ENCODE data around the gene PTPRF.

PTPRF gene

GRCh38 chr1:43507296-43508295 lies 23.1 kb upstream of the PTPRF start:
- Histone ChIP-seq H3K27me3 (ENCODE audit: low read length) (no peaks in the 10 kb centered on the region), H3K27ac (ENCODE audit: low read depth, low read length) (no peak overlapping the region), H3K4me3 (ENCODE audit: insufficient read depth, low read length, poor library complexity, severe bottlenecking) (no peak overlapping the region), H2AFZ (ENCODE audit: low read depth, low read length, severe bottlenecking) (no peak overlapping the region), H3K79me2 (ENCODE audit: insufficient read depth, low read length) (no peaks in the 10 kb centered on the region), H3K9me3 (ENCODE audit: insufficient read depth, low read length) (no peaks in the 10 kb centered on the region), H3K4me2 (ENCODE audit: low read depth, low read length, poor library complexity, severe bottlenecking) (no peak overlapping the region), H3F3A (ENCODE audit: insufficient read depth) (no peaks in the 10 kb centered on the region), H3K36me3 (ENCODE audit: low read length) (no peaks in the 10 kb centered on the region), H3K9me2 (replicated peaks; ENCODE audit: insufficient read depth, low read length) (no peaks in the 10 kb centered on the region), H4K20me1 (ENCODE audit: low read depth, low read length) (no peaks in the 10 kb centered on the region), H3K9ac (ENCODE audit: low read length) (no peak overlapping the region)
- TF ChIP-seq EZH2phosphoT487 (conservative IDR thresholded peaks at IDR 0.05; ENCODE audit: low read length) (no peak), CTCF (IDR thresholded peaks at IDR 0.05; ENCODE audit: insufficient read depth, low read length, poor library complexity, severe bottlenecking) (no peak)

- Histone ChIP-seq H3K9me3 (ENCODE audit: insufficient read depth, low read length) (no peaks in the 10 kb centered on the region), H3K79me2 (ENCODE audit: insufficient read depth, low read length) (no peaks in the 10 kb centered on the region), H3K9ac (ENCODE audit: low read length) (no peak overlapping the region), H3K27ac (ENCODE audit: low read depth, low read length) (no peak overlapping the region), H3K27me3 (ENCODE audit: low read length) (no peaks in the 10 kb centered on the region), H3K36me3 (ENCODE audit: low read length) (no peaks in the 10 kb centered on the region), H3K4me2 (ENCODE audit: low read depth, low read length, poor library complexity, severe bottlenecking) (no peak overlapping the region), H3K9me2 (replicated peaks; ENCODE audit: insufficient read depth, low read length) (no peaks in the 10 kb centered on the region), H2AFZ (ENCODE audit: low read depth, low read length, severe bottlenecking) (no peak overlapping the region), H4K20me1 (ENCODE audit: low read depth, low read length) (no peaks in the 10 kb centered on the region), H3K4me3 (ENCODE audit: insufficient read depth, low read length, poor library complexity, severe bottlenecking) (no peak overlapping the region), H3F3A (ENCODE audit: insufficient read depth) (no peaks in the 10 kb centered on the region)
- no peak for TF ChIP-seq CTCF (IDR thresholded peaks at IDR 0.05; ENCODE audit: insufficient read depth, low read length, poor library complexity, severe bottlenecking)
- TF ChIP-seq EZH2phosphoT487 (conservative IDR thresholded peaks at IDR 0.05; ENCODE audit: low read length): no peak
Measured at GRCh38 chr1:43509007-43509739, 21.5 kb upstream of the PTPRF start.

GRCh38 chr1:43509740-43510375 lies 20.8 kb upstream of the PTPRF start:
- Histone ChIP-seq H3K4me2 (ENCODE audit: low read depth, low read length, poor library complexity, severe bottlenecking) (no peak overlapping the region), H3K9me3 (ENCODE audit: insufficient read depth, low read length) (no peaks in the 10 kb centered on the region), H3F3A (ENCODE audit: insufficient read depth) (no peaks in the 10 kb centered on the region), H3K27ac (ENCODE audit: low read depth, low read length) (no peak overlapping the region), H3K4me3 (ENCODE audit: insufficient read depth, low read length, poor library complexity, severe bottlenecking) (no peak overlapping the region), H3K27me3 (ENCODE audit: low read length) (no peaks in the 10 kb centered on the region), H2AFZ (ENCODE audit: low read depth, low read length, severe bottlenecking) (no peak overlapping the region), H3K9ac (ENCODE audit: low read length) (no peak overlapping the region), H3K79me2 (ENCODE audit: insufficient read depth, low read length) (no peaks in the 10 kb centered on the region), H3K9me2 (replicated peaks; ENCODE audit: insufficient read depth, low read length) (no peaks in the 10 kb centered on the region), H3K36me3 (ENCODE audit: low read length) (no peaks in the 10 kb centered on the region), H4K20me1 (ENCODE audit: low read depth, low read length) (no peaks in the 10 kb centered on the region)
- TF ChIP-seq CTCF (IDR thresholded peaks at IDR 0.05; ENCODE audit: insufficient read depth, low read length, poor library complexity, severe bottlenecking) (no peak), EZH2phosphoT487 (conservative IDR thresholded peaks at IDR 0.05; ENCODE audit: low read length) (no peak)
